ENCODE data around the gene UBE2L3.
"Not testable (repeated sequence)": the region's sequence is repeated elsewhere in the genome, so short reads cannot be mapped to it uniquely, and the experiment has no call there.

The UBE2L3 gene

GRCh38 chr22:21567456-21568346 is at the start of gene UBE2L3:
UBE2L3 (plus strand) TSS chr22:21567714; CDS start chr22:21567745, 31 bp downstream.
- peak within 1 kb of the TSS; percentile 84 for H3K4me3 ChIP-seq (ENCODE audit: low read depth, low read length)
- DNase-seq (ENCODE audit: low read depth), result peak; percentile 29

GRCh38 chr22:21526705-21527500 is 40.6 kb upstream of the UBE2L3 start:
- not testable (repeated sequence) for DNase-seq (ENCODE audit: low read depth); H3K4me3 ChIP-seq (ENCODE audit: low read depth, low read length)

GRCh38 chr22:21531525-21531924 is 36.0 kb upstream of the UBE2L3 start:
- not testable (repeated sequence) for H3K4me3 ChIP-seq (ENCODE audit: low read depth, low read length); DNase-seq (ENCODE audit: low read depth)

- not testable (repeated sequence) for DNase-seq (ENCODE audit: low read depth); H3K4me3 ChIP-seq (ENCODE audit: low read depth, low read length)
These were observed 34.5 kb upstream of the UBE2L3 start for GRCh38 chr22:21532863-21533648.

- DNase-seq (ENCODE audit: low read depth); H3K4me3 ChIP-seq (ENCODE audit: low read depth, low read length): not testable (repeated sequence)
These were observed 27.7 kb upstream of the UBE2L3 start for GRCh38 chr22:21539862-21540261.

GRCh38 chr22:21544432-21545322 is 22.8 kb upstream of the UBE2L3 start:
- not testable (repeated sequence) for H3K4me3 ChIP-seq (ENCODE audit: low read depth, low read length); DNase-seq (ENCODE audit: low read depth)

GRCh38 chr22:21549558-21549957 is 18.0 kb upstream of the UBE2L3 start:
- not testable (repeated sequence) for DNase-seq (ENCODE audit: low read depth); H3K4me3 ChIP-seq (ENCODE audit: low read depth, low read length)

- not testable (repeated sequence) for DNase-seq (ENCODE audit: low read depth); H3K4me3 ChIP-seq (ENCODE audit: low read depth, low read length)
These were observed 17.4 kb upstream of the UBE2L3 start for GRCh38 chr22:21550008-21550677.

- not testable (repeated sequence) for H3K4me3 ChIP-seq (ENCODE audit: low read depth, low read length); DNase-seq (ENCODE audit: low read depth)
These were observed 16.9 kb upstream of the UBE2L3 start for GRCh38 chr22:21550678-21551047.

- not testable (repeated sequence) for H3K4me3 ChIP-seq (ENCODE audit: low read depth, low read length); DNase-seq (ENCODE audit: low read depth)
These were observed 16.2 kb upstream of the UBE2L3 start, which contains the start of gene RIMBP3C for GRCh38 chr22:21551361-21551760. RIMBP3C (minus strand) TSS chr22:21551461; CDS start chr22:21550976, 485 bp downstream.

GRCh38 chr22:21559345-21560125 is 8.0 kb upstream of the UBE2L3 start:
- not testable (repeated sequence) for DNase-seq (ENCODE audit: low read depth); H3K4me3 ChIP-seq (ENCODE audit: low read depth, low read length)

GRCh38 chr22:21560657-21561056 is 6.9 kb upstream of the UBE2L3 start:
- not testable (repeated sequence) for DNase-seq (ENCODE audit: low read depth); H3K4me3 ChIP-seq (ENCODE audit: low read depth, low read length)

GRCh38 chr22:21563912-21564311 is 3.6 kb upstream of the UBE2L3 start:
- H3K4me3 ChIP-seq (ENCODE audit: low read depth, low read length), result no peak overlapping the region
- no peak for DNase-seq (ENCODE audit: low read depth)

- no peak overlapping the region for H3K4me3 ChIP-seq (ENCODE audit: low read depth, low read length)
- DNase-seq (ENCODE audit: low read depth), result no peak
These were observed 3.1 kb upstream of the UBE2L3 start for GRCh38 chr22:21564411-21564810.

GRCh38 chr22:21568347-21569075 is 997 bp downstream of the UBE2L3 start:
- H3K4me3 ChIP-seq (ENCODE audit: low read depth, low read length), result peak overlapping the region; percentile 84
- DNase-seq (ENCODE audit: low read depth), result no peak

GRCh38 chr22:21569076-21569427 is 1.5 kb downstream of the UBE2L3 start:
- DNase-seq (ENCODE audit: low read depth), result not testable (repeated sequence)
- peak overlapping the region; percentile 84 for H3K4me3 ChIP-seq (ENCODE audit: low read depth, low read length)

Data from skeletal muscle cell (primary cell).